K562 (cell line): ENCODE results near the gene DPM2. TPM values are rescaled to one million over a fixed set of nuclear protein-coding genes. Genes with fewer than 3 reads are reported as not detected.

Experiments
- ATAC-seq: fragments of 200-7000 bp; cut with Tn5 transposase; 3 replicates; pipeline ENCODE4 v1.9.1; 2020; ENCODE audit warnings: moderate library complexity
- BruUV-seq: library from RNA; stranded (reverse); fragments of 400-500 nt; replicated peaks from 2 replicates; lab custom pipeline; 2021; lab: Mats Ljungman, UMichigan
- CTCF ChIA-PET: fragments of 300-600 bp; formaldehyde crosslinking; extraction: SDS; loops from one replicate; lab custom pipeline; 2021; ENCODE audit warnings: low intra/inter-chr PET ratio; lab: Yijun Ruan, JAX
- POLR2A ChIA-PET: fragments of 300-600, 350-650 bp; sonication (Branson Sonifier 250); formaldehyde crosslinking; extraction: SDS; loops from one replicate; lab custom pipeline; 2021; ENCODE audit warnings: antibody characterized with exemption, inconsistent platforms; lab: Yijun Ruan, JAX
- DNase-seq, 4 experiments: peaks; one replicate each; pipeline versions ENCODE4 v3.0.0 to v3.0.0-alpha.2; 2011 to 2018; ENCODE audit warnings: low spot score in 3 of 4, mixed read lengths in 3 of 4; ENCODE audit errors: extremely low read depth in 1 of 4
- FAIRE-seq: peaks from 2 replicates; lab custom pipeline; 2011; peaks lifted over from hg19 to GRCh38; lab: Jason Lieb, UNC
- H2AFZ ChIP-seq: 2 replicates; pipeline ENCODE4 v1.6.0; 2011; ENCODE audit warnings: low read depth, low read length, control low read depth, inconsistent platforms
- H3K27ac ChIP-seq: fragments of 200-600 bp; 3 replicates; pipeline ENCODE4 v1.8.0; 2011; ENCODE audit warnings: low read depth, mild to moderate bottlenecking, control low read depth, inconsistent platforms, low read length, moderate library complexity, mixed read lengths; ENCODE audit errors: extremely low read depth
- H3K27me3 ChIP-seq, 2 experiments: fragments of 300-600 bp in 1 of 2; 2 replicates in 1 of 2; 3 replicates in 1 of 2; pipeline versions ENCODE4 v1.6.0 to v1.8.0; 2011; ENCODE audit warnings: inconsistent platforms in 2 of 2, low read length in 2 of 2, mild to moderate bottlenecking in 1 of 2, mixed read lengths in 1 of 2, moderate library complexity in 1 of 2; ENCODE audit not compliant: control insufficient read depth in 2 of 2, insufficient read depth in 2 of 2
- H3K36me3 ChIP-seq: fragments of 300-600 bp; 3 replicates; pipeline ENCODE4 v1.8.0; 2011; ENCODE audit warnings: mild to moderate bottlenecking, low read length, inconsistent platforms; ENCODE audit not compliant: control insufficient read depth, insufficient read depth
- H3K4me1 ChIP-seq, 2 experiments: fragments of 200-600 bp in 1 of 2; replicated peaks in 1 of 2; 2 replicates in 1 of 2; 3 replicates in 1 of 2; pipeline versions ENCODE4 v1.5.1 to v1.8.0; 2011; ENCODE audit warnings: inconsistent platforms in 2 of 2, low read length in 2 of 2, mild to moderate bottlenecking in 1 of 2, mixed read lengths in 1 of 2, moderate library complexity in 1 of 2; ENCODE audit not compliant: control insufficient read depth in 2 of 2, insufficient read depth in 2 of 2
- H3K4me2 ChIP-seq: 2 replicates; pipeline ENCODE4 v1.6.1; 2011; ENCODE audit warnings: low read length, control low read depth, inconsistent platforms, mixed read lengths; ENCODE audit not compliant: insufficient read depth
- H3K4me3 ChIP-seq: fragments of 200-600 bp; sonication (generic), shearing (Covaris generic); 2 replicates; pipeline ENCODE4 v1.5.1; 2016; ENCODE audit warnings: control low read depth, inconsistent platforms
- H3K79me2 ChIP-seq: fragments of 200-600 bp; 3 replicates; pipeline ENCODE4 v1.8.0; 2011; ENCODE audit warnings: low read length, inconsistent platforms; ENCODE audit not compliant: control insufficient read depth, insufficient read depth
- H3K9ac ChIP-seq, 2 experiments: 2 replicates each; pipeline versions ENCODE4 v1.6.0 to v1.6.1; 2011; ENCODE audit warnings: low read depth in 2 of 2, low read length in 2 of 2, control low read depth in 1 of 2, inconsistent platforms in 1 of 2, mild to moderate bottlenecking in 1 of 2, mixed read lengths in 1 of 2; ENCODE audit not compliant: insufficient read depth in 1 of 2
- H3K9me1 ChIP-seq: one replicate; pipeline ENCODE4 v1.6.0; 2011; ENCODE audit warnings: inconsistent platforms, mild to moderate bottlenecking, low read length, moderate library complexity; ENCODE audit not compliant: control insufficient read depth, insufficient read depth
- H3K9me3 ChIP-seq: replicated peaks from 2 replicates; pipeline ENCODE4 v1.5.1; 2011; ENCODE audit warnings: low read depth, low read length, inconsistent platforms; ENCODE audit not compliant: control insufficient read depth, insufficient read depth
- H4K20me1 ChIP-seq: replicated peaks from 2 replicates; pipeline ENCODE4 v1.6.1; 2011; ENCODE audit warnings: low read length, inconsistent platforms, mixed read lengths; ENCODE audit not compliant: control insufficient read depth, insufficient read depth
- BRD9 ChIP-seq: fragments of 450-650 bp; IDR thresholded peaks from 2 replicates; pipeline ENCODE4 v1.6.1; 2018; ENCODE audit warnings: low read depth; ENCODE audit not compliant: partially characterized antibody
- CBFA2T2 ChIP-seq: fragments of 450-650 bp; conservative IDR thresholded peaks from 2 replicates; pipeline ENCODE4 v1.6.1; 2017; ENCODE audit warnings: mild to moderate bottlenecking
- CCAR2 ChIP-seq: fragments of 200-400 bp; formaldehyde crosslinking; IDR thresholded peaks from 2 replicates; pipeline ENCODE4 v1.6.1; 2017; ENCODE audit warnings: mild to moderate bottlenecking, low read depth, low read length
- EP300 ChIP-seq: IDR thresholded peaks from 2 replicates; pipeline ENCODE4 v1.6.1; 2012; ENCODE audit warnings: low read length, improper control_type of control experiment
- HOXB6 ChIP-seq: fragments of 250-450 bp; sonication (Bioruptor Pico); IDR thresholded peaks from 2 replicates; pipeline ENCODE4 v1.5.1; 2022; ENCODE audit warnings: mild to moderate bottlenecking, borderline replicate concordance
- NBN ChIP-seq: fragments of 450-650 bp; IDR thresholded peaks from 2 replicates; pipeline ENCODE4 v1.6.1; 2016; ENCODE audit warnings: low read depth, mild to moderate bottlenecking
- RBFOX2 ChIP-seq: fragments of 200-400 bp; formaldehyde crosslinking; IDR thresholded peaks from 2 replicates; pipeline ENCODE4 v1.6.1; 2017; ENCODE audit warnings: low read depth, mild to moderate bottlenecking, low read length, moderate library complexity
- ZNF316 ChIP-seq: fragments of 450-650 bp; IDR thresholded peaks from 2 replicates; pipeline ENCODE4 v1.6.1; 2016
- ZNF551 ChIP-seq: fragments of 250-450 bp; sonication (Bioruptor Pico); IDR thresholded peaks from 2 replicates; pipeline ENCODE4 v1.5.0; 2021; ENCODE audit warnings: mild to moderate bottlenecking, moderate library complexity
- ZNF592 ChIP-seq: fragments of 450-650 bp; IDR thresholded peaks from 2 replicates; pipeline ENCODE4 v1.6.1; 2017; ENCODE audit warnings: antibody characterized with exemption, mild to moderate bottlenecking
- WGBS: fragments of 100-300 bp; shearing (Covaris generic); methylation state at CpG from one replicate; pipeline ENCODE4 v1.1.6; 2016; ENCODE audit warnings: low coverage, mixed read lengths; ENCODE audit not compliant: insufficient coverage; ENCODE audit errors: missing lambda C conversion rate; 5-methylcytosine and 5-hydroxymethylcytosine counted together
- in situ Hi-C: fragments of 300-500 bp; cut with MboI; formaldehyde crosslinking; loops from 4 replicates; pipeline ENCODE4 v1.15.0; 2018; ENCODE audit warnings: inconsistent platforms, mixed read lengths
- intact Hi-C: fragments of 100-400 bp; cut with micrococcal nuclease; formaldehyde crosslinking; loops from 2 replicates; pipeline ENCODE4 v1.14.2; 2022
- polyA plus RNA-seq, 8 experiments: library from polyadenylated mRNA; depleted of rRNA in 4 of 8; stranded (reverse) in 5 of 8; unstranded in 3 of 8; fragments of >200 nt; fragmentation: Nextera tagmentation in 2 of 8; fragmentation: Illumina TruSeq in 1 of 8; extraction: Ambion mirVana in 2 of 8; extraction: Trizol in 1 of 8; gene quantifications; 2 replicates each; pipeline versions ENCODE4 v1.2.1 to v1.2.3, GENCODE V29; 2011 to 2014; ENCODE audit warnings: inconsistent platforms in 1 of 8, missing spikeins in 1 of 8
- total RNA-seq, 7 experiments: library from RNA; depleted of rRNA in 6 of 7; stranded (reverse); fragments of >200 nt in 6 of 7; fragmentation: Illumina TruSeq in 2 of 7; extraction: Trizol in 2 of 7; gene quantifications; 2 replicates each; pipeline versions ENCODE4 v1.2.1 to v1.2.3, GENCODE V29; 2011 to 2021; ENCODE audit warnings: low replicate concordance in 1 of 7
- TF ChIP-seq, protein P1 (sequence below), 2 experiments: fragments of 450-650 bp; IDR thresholded peaks; 2 replicates each; pipeline ENCODE4 v1.6.1; 2016; ENCODE audit warnings: mild to moderate bottlenecking in 2 of 2, borderline replicate concordance in 1 of 2, low read depth in 1 of 2, moderate library complexity in 1 of 2

Gene DPM2
- total and polyA plus RNA-seq, 9 of the 15 experiments (the other 6 are each of a cell fraction or from before 2014, with no cell fraction given), result 43.5 to 126 (median 71.1) TPM

GRCh38 chr9:127913682-127914081 lies 24.0 kb downstream of the DPM2 start:
- H3K4me2 ChIP-seq, result no peak overlapping the region
- no peak overlapping the region for H3K9ac ChIP-seq
- no peak for FAIRE-seq
- ChIA-PET CTCF (no interaction called here), POLR2A (interaction anchor here (1.0 kb wide), 1 partner anchor 179 kb away, joined by 5 read pairs; no protein-coding TSS in a partner anchor)
- no peak for DNase-seq
- no peaks in the 10 kb centered on the region for H3K9me3 ChIP-seq
- in situ Hi-C loops, result loop anchor here (5.0 to 25.0 kb wide), 2 partner anchors 36 to 976 kb away; partner anchors contain the start of gene AK1
- 93% methylated on average over 10 of the region's 11 CpGs for WGBS
- no peaks in the 10 kb centered on the region for H4K20me1 ChIP-seq
- intact Hi-C loops, result loop anchor here (10.0 kb wide), 1 partner anchor 409 kb away; no protein-coding TSS in a partner anchor
- no TSS peak for BruUV-seq
- no peak overlapping the region for H3K27ac ChIP-seq
- peaks cover 38 to 68% of the 10 kb centered on the region in 2 experiments for H3K4me1 ChIP-seq
- no peak overlapping the region for H3K4me3 ChIP-seq
- no peaks in the 10 kb centered on the region for H3K27me3 ChIP-seq
- H3K36me3 ChIP-seq, result peaks cover 49% of the 10 kb centered on the region; the same call in 2 of the 3 replicates
- H3K9me1 ChIP-seq, result no peaks in the 10 kb centered on the region
- peaks cover 17% of the 10 kb centered on the region for H3K79me2 ChIP-seq
- no peak overlapping the region for H2AFZ ChIP-seq
- ATAC-seq, result no peak
- TF ChIP-seq ZNF551 (CRISPR knock-in tag), result no peak
- TF ChIP-seq BRD9, result no peak
- TF ChIP-seq ZNF592, result no peak
- TF ChIP-seq HOXB6, result no peak
- TF ChIP-seq EP300, result no peak
- TF ChIP-seq NBN, result no peak
- TF ChIP-seq RBFOX2, result no peak
- TF ChIP-seq, protein P1, sequence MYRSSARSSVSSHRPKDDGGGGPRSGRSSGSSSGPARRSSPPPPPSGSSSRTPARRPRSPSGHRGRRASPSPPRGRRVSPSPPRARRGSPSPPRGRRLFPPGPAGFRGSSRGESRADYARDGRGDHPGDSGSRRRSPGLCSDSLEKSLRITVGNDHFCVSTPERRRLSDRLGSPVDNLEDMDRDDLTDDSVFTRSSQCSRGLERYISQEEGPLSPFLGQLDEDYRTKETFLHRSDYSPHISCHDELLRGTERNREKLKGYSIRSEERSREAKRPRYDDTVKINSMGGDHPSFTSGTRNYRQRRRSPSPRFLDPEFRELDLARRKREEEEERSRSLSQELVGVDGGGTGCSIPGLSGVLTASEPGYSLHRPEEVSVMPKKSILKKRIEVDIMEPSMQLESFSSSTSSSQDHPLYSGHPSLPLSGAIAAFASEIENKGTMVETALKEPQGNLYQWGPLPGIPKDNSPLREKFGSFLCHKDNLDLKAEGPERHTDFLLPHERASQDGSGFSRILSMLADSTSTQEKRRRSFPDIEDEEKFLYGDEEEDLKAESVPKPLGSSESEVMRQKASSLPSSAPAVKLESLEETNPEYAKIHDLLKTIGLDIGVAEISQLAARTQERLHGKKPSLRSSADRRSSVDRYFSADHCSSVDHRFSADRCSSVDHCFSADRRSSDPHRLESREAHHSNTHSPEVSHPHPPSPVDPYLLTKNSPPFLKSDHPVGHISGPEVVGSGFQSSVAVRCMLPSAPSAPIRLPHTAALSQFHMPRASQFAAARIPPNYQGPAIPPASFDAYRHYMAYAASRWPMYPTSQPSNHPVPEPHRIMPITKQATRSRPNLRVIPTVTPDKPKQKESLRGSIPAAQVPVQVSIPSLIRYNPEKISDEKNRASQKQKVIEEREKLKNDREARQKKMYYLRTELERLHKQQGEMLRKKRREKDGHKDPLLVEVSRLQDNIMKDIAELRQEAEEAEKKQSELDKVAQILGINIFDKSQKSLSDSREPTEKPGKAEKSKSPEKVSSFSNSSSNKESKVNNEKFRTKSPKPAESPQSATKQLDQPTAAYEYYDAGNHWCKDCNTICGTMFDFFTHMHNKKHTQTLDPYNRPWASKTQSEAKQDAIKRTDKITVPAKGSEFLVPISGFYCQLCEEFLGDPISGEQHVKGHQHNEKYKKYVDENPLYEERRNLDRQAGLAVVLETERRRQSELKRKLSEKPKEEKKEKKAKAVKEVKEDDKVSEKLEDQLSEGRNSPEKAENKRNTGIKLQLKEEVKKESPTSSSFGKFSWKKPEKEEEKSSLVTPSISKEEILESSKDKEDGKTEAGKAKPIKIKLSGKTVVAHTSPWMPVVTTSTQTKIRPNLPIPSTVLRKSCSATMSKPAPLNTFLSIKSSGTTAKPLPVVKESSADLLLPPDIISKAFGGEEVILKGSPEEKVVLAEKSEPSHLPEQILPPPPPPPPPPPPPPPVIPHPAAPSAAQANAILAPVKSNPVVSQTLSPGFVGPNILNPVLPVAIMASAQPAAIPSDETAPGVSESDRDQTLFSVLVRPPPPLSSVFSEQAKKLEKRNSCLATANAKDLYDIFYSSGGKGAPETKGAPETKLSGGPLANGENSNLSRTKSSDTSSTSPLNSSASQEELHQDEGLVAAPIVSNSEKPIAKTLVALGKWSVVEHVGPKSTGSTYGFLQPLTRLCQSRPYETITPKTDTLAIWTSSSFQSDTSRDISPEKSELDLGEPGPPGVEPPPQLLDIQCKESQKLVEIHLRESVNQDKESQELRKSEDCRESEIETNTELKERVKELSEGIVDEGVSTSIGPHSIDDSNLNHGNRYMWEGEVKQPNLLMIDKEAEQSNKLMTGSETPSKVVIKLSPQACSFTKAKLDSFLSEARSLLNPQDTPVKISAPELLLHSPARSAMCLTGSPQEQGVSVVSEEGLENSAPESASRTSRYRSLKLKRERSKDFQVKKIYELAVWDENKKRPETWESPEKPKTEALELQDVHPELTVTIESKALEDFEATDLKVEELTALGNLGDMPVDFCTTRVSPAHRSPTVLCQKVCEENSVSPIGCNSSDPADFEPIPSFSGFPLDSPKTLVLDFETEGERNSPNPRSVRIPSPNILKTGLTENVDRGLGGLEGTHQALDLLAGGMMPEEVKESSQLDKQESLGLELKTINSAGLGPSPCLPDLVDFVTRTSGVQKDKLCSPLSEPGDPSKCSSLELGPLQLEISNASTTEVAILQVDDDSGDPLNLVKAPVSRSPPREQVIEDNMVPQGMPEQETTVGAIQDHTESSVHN (IDR thresholded peaks at IDR 0.05; ENCODE audit: borderline replicate concordance in 1 of 2, low read depth in 1 of 2), result no peak
- TF ChIP-seq CBFA2T2, result no peak
- no peak for TF ChIP-seq ZNF316
- no peak for TF ChIP-seq CCAR2
